Parathyroid adenoma (tissue), 2 donors: ENCODE results near the gene LCN1.

Experiments
- H2AFZ ChIP-seq: fragments of 300-600 bp; sonication (generic); one replicate; pipeline ENCODE4 v1.7.0; 2017; ENCODE audit warnings: antibody characterized with exemption, mild to moderate bottlenecking
- H3K27ac ChIP-seq: fragments of 300-600 bp; sonication (generic); one replicate; pipeline ENCODE4 v1.7.0; 2017
- H3K27me3 ChIP-seq: fragments of 300-600 bp; sonication (generic); one replicate; pipeline ENCODE4 v1.7.0; 2017; ENCODE audit warnings: low read length; ENCODE audit not compliant: control insufficient read depth, insufficient read depth
- H3K36me3 ChIP-seq: fragments of 300-600 bp; sonication (generic); one replicate; pipeline ENCODE4 v1.7.0; 2017; ENCODE audit warnings: low read length; ENCODE audit not compliant: control insufficient read depth, insufficient read depth
- H3K4me1 ChIP-seq: fragments of 300-600 bp; sonication (generic); one replicate; pipeline ENCODE4 v1.7.0; 2017; ENCODE audit warnings: control low read depth
- H3K4me2 ChIP-seq: fragments of 300-600 bp; sonication (generic); one replicate; pipeline ENCODE4 v1.7.0; 2017; ENCODE audit warnings: low read length
- H3K4me3 ChIP-seq: fragments of 300-600 bp; sonication (generic); one replicate; pipeline ENCODE4 v1.7.0; 2017; ENCODE audit warnings: low read depth, low read length
- H3K79me2 ChIP-seq: fragments of 300-600 bp; sonication (generic); one replicate; pipeline ENCODE4 v1.7.0; 2017; ENCODE audit warnings: control low read depth
- H3K9ac ChIP-seq: fragments of 300-600 bp; sonication (generic); one replicate; pipeline ENCODE4 v1.7.0; 2017; ENCODE audit warnings: mild to moderate bottlenecking
- H3K9me3 ChIP-seq: fragments of 300-600 bp; sonication (generic); one replicate; pipeline ENCODE4 v1.7.0; 2017; ENCODE audit warnings: low read length; ENCODE audit not compliant: control insufficient read depth
- CTCF ChIP-seq: fragments of 300-600 bp; sonication (generic); IDR thresholded peaks from one replicate; pipeline ENCODE4 v1.7.0; 2017; ENCODE audit warnings: antibody characterized with exemption, mild to moderate bottlenecking
- donor health status: primary hyperparathyroidism.

The LCN1 gene

GRCh38 chr9:135573124-135573523 lies 51.9 kb downstream of the LCN1 start:
- H3K79me2 ChIP-seq, result no peaks in the 10 kb centered on the region
- TF ChIP-seq CTCF, result no peak
- H3K9ac ChIP-seq, result no peak overlapping the region
- H3K27ac ChIP-seq, result no peak overlapping the region
- H3K27me3 ChIP-seq, result no peaks in the 10 kb centered on the region
- H3K4me2 ChIP-seq, result no peak overlapping the region
- no peaks in the 10 kb centered on the region for H3K4me1 ChIP-seq
- H3K9me3 ChIP-seq, result no peaks in the 10 kb centered on the region
- no peak overlapping the region for H3K4me3 ChIP-seq
- no peak overlapping the region for H2AFZ ChIP-seq
- no peaks in the 10 kb centered on the region for H3K36me3 ChIP-seq

- no peak for TF ChIP-seq CTCF
- Histone ChIP-seq H3K27ac (no peak overlapping the region), H3K27me3 (no peaks in the 10 kb centered on the region), H3K4me2 (no peak overlapping the region), H2AFZ (no peak overlapping the region), H3K79me2 (no peaks in the 10 kb centered on the region), H3K9ac (no peak overlapping the region), H3K4me1 (no peaks in the 10 kb centered on the region), H3K4me3 (no peak overlapping the region), H3K9me3 (no peaks in the 10 kb centered on the region), H3K36me3 (no peaks in the 10 kb centered on the region)
Observed at GRCh38 chr9:135574331-135574730, 53.1 kb downstream of the LCN1 start.

GRCh38 chr9:135574943-135575342 lies 53.7 kb downstream of the LCN1 start:
- Histone ChIP-seq H3K4me2 (no peak overlapping the region), H3K27me3 (no peaks in the 10 kb centered on the region), H3K9me3 (no peaks in the 10 kb centered on the region), H3K27ac (no peak overlapping the region), H3K9ac (no peak overlapping the region), H3K4me3 (no peak overlapping the region), H3K4me1 (no peaks in the 10 kb centered on the region), H3K79me2 (no peaks in the 10 kb centered on the region), H2AFZ (no peak overlapping the region), H3K36me3 (no peaks in the 10 kb centered on the region)
- no peak for TF ChIP-seq CTCF
